ENCODE data around the gene RSAD1. TPM values are rescaled to one million over a fixed set of nuclear protein-coding genes. Genes with fewer than 3 reads are reported as not detected.
A peak's percentile ranks its signal among the peaks of the same experiment; 100 is the strongest.

RSAD1 gene
- polyA plus RNA-seq, 2 donors, result 11.9 to 16.9 TPM

GRCh38 chr17:50479522-50480141 lies 972 bp downstream of the RSAD1 start:
- peaks cover 6 to 9% of the 10 kb centered on the region in 2 donors for H3K4me1 ChIP-seq (ENCODE audit: control insufficient read depth in 2 of 2, insufficient read depth in 2 of 2, low read length in 1 of 2)
- H3K27me3 ChIP-seq (ENCODE audit: control insufficient read depth in 1 of 2, insufficient read depth in 2 of 2, low read length in 2 of 2), result no peaks in the 10 kb centered on the region
- peaks cover 0 to 10% of the 10 kb centered on the region in 2 donors for H3K36me3 ChIP-seq (ENCODE audit: control insufficient read depth in 2 of 2, insufficient read depth in 2 of 2, low read length in 1 of 2)
- H3K27ac ChIP-seq (ENCODE audit: low read depth in 2 of 2, low read length in 1 of 2), result peak overlapping the region in 1 of 2 donors; percentile 36
- peak overlapping the region; percentile 73 to 75 for H3K4me3 ChIP-seq (ENCODE audit: low read depth in 1 of 2, low read length in 2 of 2)
- no peaks in the 10 kb centered on the region for H3K9me3 ChIP-seq (ENCODE audit: control insufficient read depth in 2 of 2, insufficient read depth in 1 of 2, low read depth in 1 of 2, low read length in 1 of 2)
- WGBS, 2 donors, result 14 to 15% methylated on average over 19 of the region's 19 CpGs

GRCh38 chr17:50480142-50480764 lies 1.6 kb downstream of the RSAD1 start:
- peaks cover 6 to 9% of the 10 kb centered on the region in 2 donors for H3K4me1 ChIP-seq (ENCODE audit: control insufficient read depth in 2 of 2, insufficient read depth in 2 of 2, low read length in 1 of 2)
- WGBS, 2 donors, result 81 to 84% methylated on average over 7 of the region's 7 CpGs
- no peak overlapping the region for H3K27ac ChIP-seq (ENCODE audit: low read depth in 2 of 2, low read length in 1 of 2)
- no peaks in the 10 kb centered on the region for H3K27me3 ChIP-seq (ENCODE audit: control insufficient read depth in 1 of 2, insufficient read depth in 2 of 2, low read length in 2 of 2)
- H3K9me3 ChIP-seq (ENCODE audit: control insufficient read depth in 2 of 2, insufficient read depth in 1 of 2, low read depth in 1 of 2, low read length in 1 of 2), result no peaks in the 10 kb centered on the region
- H3K36me3 ChIP-seq (ENCODE audit: control insufficient read depth in 2 of 2, insufficient read depth in 2 of 2, low read length in 1 of 2), result peaks cover 0 to 14% of the 10 kb centered on the region in 2 donors
- no peak overlapping the region for H3K4me3 ChIP-seq (ENCODE audit: low read depth in 1 of 2, low read length in 2 of 2)

- Histone ChIP-seq H3K36me3 (ENCODE audit: control insufficient read depth in 2 of 2, insufficient read depth in 2 of 2, low read length in 1 of 2) (peaks cover 0 to 17% of the 10 kb centered on the region in 2 donors), H3K4me1 (ENCODE audit: control insufficient read depth in 2 of 2, insufficient read depth in 2 of 2, low read length in 1 of 2) (peaks cover 6 to 9% of the 10 kb centered on the region in 2 donors), H3K27ac (ENCODE audit: low read depth in 2 of 2, low read length in 1 of 2) (no peak overlapping the region), H3K27me3 (ENCODE audit: control insufficient read depth in 1 of 2, insufficient read depth in 2 of 2, low read length in 2 of 2) (no peaks in the 10 kb centered on the region), H3K9me3 (ENCODE audit: control insufficient read depth in 2 of 2, insufficient read depth in 1 of 2, low read depth in 1 of 2, low read length in 1 of 2) (no peaks in the 10 kb centered on the region), H3K4me3 (ENCODE audit: low read depth in 1 of 2, low read length in 2 of 2) (no peak overlapping the region)
- WGBS, 2 donors, result 85 to 87% methylated on average over 2 of the region's 2 CpGs
Measured at GRCh38 chr17:50480854-50481490, 2.3 kb downstream of the RSAD1 start.

- Histone ChIP-seq H3K36me3 (ENCODE audit: control insufficient read depth in 2 of 2, insufficient read depth in 2 of 2, low read length in 1 of 2) (peaks cover 0 to 17% of the 10 kb centered on the region in 2 donors), H3K4me3 (ENCODE audit: low read depth in 1 of 2, low read length in 2 of 2) (no peak overlapping the region), H3K4me1 (ENCODE audit: control insufficient read depth in 2 of 2, insufficient read depth in 2 of 2, low read length in 1 of 2) (peaks cover 6 to 9% of the 10 kb centered on the region in 2 donors), H3K27me3 (ENCODE audit: control insufficient read depth in 1 of 2, insufficient read depth in 2 of 2, low read length in 2 of 2) (no peaks in the 10 kb centered on the region), H3K9me3 (ENCODE audit: control insufficient read depth in 2 of 2, insufficient read depth in 1 of 2, low read depth in 1 of 2, low read length in 1 of 2) (no peaks in the 10 kb centered on the region), H3K27ac (ENCODE audit: low read depth in 2 of 2, low read length in 1 of 2) (no peak overlapping the region)
- WGBS, 2 donors, result 81 to 86% methylated on average over 4 of the region's 4 CpGs
Measured at GRCh38 chr17:50481648-50482047, 3.0 kb downstream of the RSAD1 start.

- Histone ChIP-seq H3K9me3 (ENCODE audit: control insufficient read depth in 2 of 2, insufficient read depth in 1 of 2, low read depth in 1 of 2, low read length in 1 of 2) (no peaks in the 10 kb centered on the region), H3K36me3 (ENCODE audit: control insufficient read depth in 2 of 2, insufficient read depth in 2 of 2, low read length in 1 of 2) (peaks cover 0 to 17% of the 10 kb centered on the region in 2 donors), H3K27ac (ENCODE audit: low read depth in 2 of 2, low read length in 1 of 2) (no peak overlapping the region), H3K4me3 (ENCODE audit: low read depth in 1 of 2, low read length in 2 of 2) (no peak overlapping the region), H3K4me1 (ENCODE audit: control insufficient read depth in 2 of 2, insufficient read depth in 2 of 2, low read length in 1 of 2) (peaks cover 6 to 10% of the 10 kb centered on the region in 2 donors), H3K27me3 (ENCODE audit: control insufficient read depth in 1 of 2, insufficient read depth in 2 of 2, low read length in 2 of 2) (no peaks in the 10 kb centered on the region)
- WGBS, 2 donors, result 81 to 85% methylated on average over 23 of the region's 23 CpGs
Measured at GRCh38 chr17:50482110-50482509, 3.5 kb downstream of the RSAD1 start.

GRCh38 chr17:50482516-50482915 lies 3.9 kb downstream of the RSAD1 start:
- WGBS, 2 donors, result 5 to 11% methylated on average over 7 of the region's 7 CpGs
- H3K36me3 ChIP-seq (ENCODE audit: control insufficient read depth in 2 of 2, insufficient read depth in 2 of 2, low read length in 1 of 2), result peaks cover 0 to 17% of the 10 kb centered on the region in 2 donors
- no peaks in the 10 kb centered on the region for H3K27me3 ChIP-seq (ENCODE audit: control insufficient read depth in 1 of 2, insufficient read depth in 2 of 2, low read length in 2 of 2)
- H3K4me1 ChIP-seq (ENCODE audit: control insufficient read depth in 2 of 2, insufficient read depth in 2 of 2, low read length in 1 of 2), result peaks cover 6 to 14% of the 10 kb centered on the region in 2 donors
- H3K4me3 ChIP-seq (ENCODE audit: low read depth in 1 of 2, low read length in 2 of 2), result no peak overlapping the region
- H3K27ac ChIP-seq (ENCODE audit: low read depth in 2 of 2, low read length in 1 of 2), result peak overlapping the region in 1 of 2 donors; percentile 42
- H3K9me3 ChIP-seq (ENCODE audit: control insufficient read depth in 2 of 2, insufficient read depth in 1 of 2, low read depth in 1 of 2, low read length in 1 of 2), result no peaks in the 10 kb centered on the region

DNA sequence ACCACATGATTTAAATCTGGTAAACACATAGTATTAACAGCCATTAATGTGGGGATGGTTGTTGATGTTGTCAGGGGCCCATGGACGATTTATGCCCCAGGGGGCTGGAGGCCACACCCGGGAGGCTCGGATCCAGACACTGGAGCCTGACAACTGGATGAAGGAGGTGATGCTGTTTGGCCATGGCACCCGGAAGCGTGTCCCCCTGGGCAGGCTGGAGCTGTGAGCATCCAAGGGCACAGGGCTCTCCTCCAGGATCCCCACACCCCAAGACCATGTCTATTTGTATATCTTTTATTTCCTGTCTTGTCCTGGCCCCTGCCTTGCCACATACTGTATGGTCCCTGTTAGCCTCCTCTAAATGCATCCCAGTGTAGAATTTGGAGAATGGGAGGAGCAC lies 4.6 kb downstream of the RSAD1 start:
- Histone ChIP-seq H3K4me3 (ENCODE audit: low read depth in 1 of 2, low read length in 2 of 2) (no peak overlapping the region), H3K27ac (ENCODE audit: low read depth in 2 of 2, low read length in 1 of 2) (no peak overlapping the region), H3K36me3 (ENCODE audit: control insufficient read depth in 2 of 2, insufficient read depth in 2 of 2, low read length in 1 of 2) (peaks cover 0 to 17% of the 10 kb centered on the region in 2 donors), H3K27me3 (ENCODE audit: control insufficient read depth in 1 of 2, insufficient read depth in 2 of 2, low read length in 2 of 2) (no peaks in the 10 kb centered on the region), H3K9me3 (ENCODE audit: control insufficient read depth in 2 of 2, insufficient read depth in 1 of 2, low read depth in 1 of 2, low read length in 1 of 2) (no peaks in the 10 kb centered on the region), H3K4me1 (ENCODE audit: control insufficient read depth in 2 of 2, insufficient read depth in 2 of 2, low read length in 1 of 2) (peaks cover 6 to 18% of the 10 kb centered on the region in 2 donors)
- 63 to 75% methylated on average over 5 of the region's 5 CpGs for WGBS, 2 donors

GRCh38 chr17:50484386-50485155 lies 5.9 kb downstream of the RSAD1 start:
- Histone ChIP-seq H3K9me3 (ENCODE audit: control insufficient read depth in 2 of 2, insufficient read depth in 1 of 2, low read depth in 1 of 2, low read length in 1 of 2) (no peaks in the 10 kb centered on the region), H3K27ac (ENCODE audit: low read depth in 2 of 2, low read length in 1 of 2) (no peak overlapping the region), H3K4me3 (ENCODE audit: low read depth in 1 of 2, low read length in 2 of 2) (no peak overlapping the region), H3K4me1 (ENCODE audit: control insufficient read depth in 2 of 2, insufficient read depth in 2 of 2, low read length in 1 of 2) (peaks cover 5 to 19% of the 10 kb centered on the region in 2 donors), H3K36me3 (ENCODE audit: control insufficient read depth in 2 of 2, insufficient read depth in 2 of 2, low read length in 1 of 2) (peaks cover 0 to 17% of the 10 kb centered on the region in 2 donors), H3K27me3 (ENCODE audit: control insufficient read depth in 1 of 2, insufficient read depth in 2 of 2, low read length in 2 of 2) (no peaks in the 10 kb centered on the region)
- 96% methylated on average over 11 of the region's 11 CpGs for WGBS, 2 donors
